NCI-H146 (cell line): ENCODE results near the gene MPO.

Source experiments
- DNase-seq: peaks from one replicate; lab custom pipeline; 2025; lab: John Stamatoyannopoulos, UW

The MPO gene

GRCh38 chr17:58280480-58281217 is at the start of gene MPO:
TSS of gene MPO (minus strand) at chr17:58280935. CDS start at chr17:58280758, 177 bp downstream.
- DNase-seq, result no peak

- DNase-seq, result no peak
Observed at GRCh38 chr17:58329810-58330537, 49.2 kb upstream of the MPO start.

- DNase-seq, result peak; percentile 37
Observed at GRCh38 chr17:58329035-58329809, 48.5 kb upstream of the MPO start.

- peak; percentile 59 for DNase-seq
Observed at GRCh38 chr17:58328195-58329034, 47.7 kb upstream of the MPO start, which contains the start of gene TSPOAP1. TSS of gene TSPOAP1 (minus strand) at chr17:58328795. CDS start at chr17:58327920, 875 bp downstream.

- DNase-seq, result peak; percentile 7
Observed at GRCh38 chr17:58327363-58328194, 46.8 kb upstream of the MPO start.

- no peak for DNase-seq
Observed at GRCh38 chr17:58326609-58327362, 46.1 kb upstream of the MPO start.

GRCh38 chr17:58325976-58326468 is 45.3 kb upstream of the MPO start:
- DNase-seq, result no peak

- peak; percentile 73 for DNase-seq
Observed at GRCh38 chr17:58325289-58325726, 44.6 kb upstream of the MPO start.

- peak; percentile 82 for DNase-seq
Observed at GRCh38 chr17:58324409-58325288, 43.9 kb upstream of the MPO start.

GRCh38 chr17:58324056-58324408 is 43.3 kb upstream of the MPO start:
- DNase-seq, result peak; percentile 43

GRCh38 chr17:58323366-58324055 is 42.8 kb upstream of the MPO start:
- peak; percentile 6 for DNase-seq

GRCh38 chr17:58322581-58323185 is 41.9 kb upstream of the MPO start:
- no peak for DNase-seq

- no peak for DNase-seq
Observed at GRCh38 chr17:58321571-58322525, 41.1 kb upstream of the MPO start.

- DNase-seq, result no peak
Observed at GRCh38 chr17:58320570-58321323, 40.0 kb upstream of the MPO start.

- DNase-seq, result no peak
Observed at GRCh38 chr17:58320163-58320558, 39.4 kb upstream of the MPO start.
